GM12878 (cell line): Measurements from ENCODE around the gene SLC22A31. TPM values are rescaled to one million over a fixed set of nuclear protein-coding genes. Genes with fewer than 3 reads are reported as not detected.

Experiments used
- ATAC-seq: fragments of 200-7000 bp; cut with Tn5 transposase; 3 replicates; pipeline ENCODE4 v1.9.1; 2020; ENCODE audit warnings: mild to moderate bottlenecking, moderate library complexity
- BruUV-seq: library from RNA; stranded (reverse); fragments of 400-500 nt; replicated peaks from 2 replicates; lab custom pipeline; 2021; lab: Mats Ljungman, UMichigan
- CTCF ChIA-PET: fragments of 300-600 bp; sonication (Branson Sonifier 250); formaldehyde crosslinking; extraction: SDS; loops from one replicate; lab custom pipeline; 2021; ENCODE audit warnings: inconsistent platforms; lab: Yijun Ruan, JAX
- POLR2A ChIA-PET: fragments of 350-600 bp; formaldehyde crosslinking; extraction: SDS; loops from one replicate; lab custom pipeline; 2021; ENCODE audit warnings: inconsistent platforms; lab: Charles Lee
- RAD21 ChIA-PET: fragments of 300-600 bp; sonication (Branson Sonifier 250); formaldehyde crosslinking; loops from one replicate; lab custom pipeline; 2023; ENCODE audit warnings: antibody characterized with exemption; ENCODE audit not compliant: unreplicated experiment; lab: Charles Lee
- SMC1A ChIA-PET: fragments of 300-600 bp; sonication (Branson Sonifier 250); formaldehyde crosslinking; loops from one replicate; lab custom pipeline; 2023; ENCODE audit not compliant: unreplicated experiment, uncharacterized antibody; lab: Charles Lee
- DNase-seq: peaks from one replicate; pipeline ENCODE4 v3.0.0-alpha.2; 2011; ENCODE audit warnings: low read depth, low spot score
- FAIRE-seq: peaks from 3 replicates; lab custom pipeline; 2011; peaks lifted over from hg19 to GRCh38; lab: Jason Lieb, UNC
- H2AFZ ChIP-seq: 2 replicates; pipeline ENCODE4 v1.6.0; 2011; ENCODE audit warnings: low read depth, low read length, control low read depth; ENCODE audit not compliant: control insufficient read depth
- H3K27ac ChIP-seq: 2 replicates; pipeline ENCODE4 v1.5.1; 2011; ENCODE audit warnings: control low read depth; ENCODE audit not compliant: control insufficient read depth, insufficient read depth
- H3K27me3 ChIP-seq, 2 experiments: replicated peaks in 1 of 2; 2 replicates each; pipeline versions ENCODE4 v1.6.0 to v1.6.1; 2011; ENCODE audit warnings: low read length in 1 of 2; ENCODE audit not compliant: control insufficient read depth in 2 of 2, insufficient read depth in 2 of 2
- H3K36me3 ChIP-seq, 2 experiments: 2 replicates each; pipeline ENCODE4 v1.5.1; 2011; ENCODE audit warnings: low read length in 1 of 2; ENCODE audit not compliant: control insufficient read depth in 2 of 2, insufficient read depth in 2 of 2
- H3K4me1 ChIP-seq: 2 replicates; pipeline ENCODE4 v1.6.1; 2011; ENCODE audit warnings: mild to moderate bottlenecking, low read length, moderate library complexity, mixed read lengths; ENCODE audit not compliant: control insufficient read depth, insufficient read depth
- H3K4me2 ChIP-seq: 2 replicates; pipeline ENCODE4 v1.6.0; 2011; ENCODE audit warnings: control low read depth; ENCODE audit not compliant: control insufficient read depth, insufficient read depth
- H3K4me3 ChIP-seq: fragments of 200-600 bp; sonication (generic); 2 replicates; pipeline ENCODE4 v1.5.1; 2016
- H3K79me2 ChIP-seq: 2 replicates; pipeline ENCODE4 v1.6.0; 2011; ENCODE audit warnings: low read length; ENCODE audit not compliant: control insufficient read depth, insufficient read depth
- H3K9ac ChIP-seq: 2 replicates; pipeline ENCODE4 v1.8.0; 2011; ENCODE audit warnings: low read length, control low read depth, mixed read lengths; ENCODE audit not compliant: control insufficient read depth, insufficient read depth
- H3K9me3 ChIP-seq: replicated peaks from 3 replicates; pipeline ENCODE4 v1.5.1; 2011; ENCODE audit warnings: mild to moderate bottlenecking, low read length; ENCODE audit not compliant: control insufficient read depth, insufficient read depth
- H4K20me1 ChIP-seq: 2 replicates; pipeline ENCODE4 v1.6.0; 2011; ENCODE audit not compliant: control insufficient read depth, insufficient read depth
- CHD2 ChIP-seq: IDR thresholded peaks from 2 replicates; pipeline ENCODE4 v1.6.1; 2011; ENCODE audit warnings: low read depth, low read length, improper control_type of control experiment, borderline replicate concordance
- KAT2A ChIP-seq: conservative IDR thresholded peaks from 2 replicates; pipeline ENCODE4 v1.6.1; 2011; ENCODE audit warnings: low read depth, low read length; ENCODE audit not compliant: control insufficient read depth
- NBN ChIP-seq: fragments of 450-650 bp; IDR thresholded peaks from 2 replicates; pipeline ENCODE4 v1.6.1; 2016
- SMARCA5 ChIP-seq: fragments of 450-650 bp; IDR thresholded peaks from 2 replicates; pipeline ENCODE4 v1.6.1; 2017; ENCODE audit warnings: mild to moderate bottlenecking
- SREBF1 ChIP-seq: IDR thresholded peaks from 2 replicates; pipeline ENCODE4 v1.6.1; 2012; ENCODE audit warnings: mild to moderate bottlenecking, low read length
- TAF1 ChIP-seq: IDR thresholded peaks from 2 replicates; pipeline ENCODE4 v1.6.1; 2011; ENCODE audit warnings: mild to moderate bottlenecking, low read depth, low read length, borderline replicate concordance
- WGBS: methylation state at CpG from one replicate; pipeline ENCODE4 v1.1.6; 2016; ENCODE audit warnings: low lambda C conversion rate; ENCODE audit not compliant: insufficient replicate concordance, insufficient coverage; ENCODE audit errors: missing lambda C conversion rate; 5-methylcytosine and 5-hydroxymethylcytosine counted together
- in situ Hi-C: fragments of 300-500 bp; cut with MboI; formaldehyde crosslinking; loops from 9 replicates; pipeline ENCODE4 v1.14.3; 2018; ENCODE audit warnings: mixed read lengths
- intact Hi-C: fragments of 100-400 bp; cut with micrococcal nuclease; formaldehyde crosslinking; loops from one replicate; pipeline ENCODE4 v1.14.2; 2022; ENCODE audit not compliant: unreplicated experiment
- polyA plus RNA-seq, 11 experiments: library from polyadenylated mRNA; depleted of rRNA in 4 of 11; unstranded in 6 of 11; stranded (reverse) in 5 of 11; fragments of >200 nt; fragmentation: Nextera tagmentation in 4 of 11; fragmentation: Illumina TruSeq in 1 of 11; extraction: Ambion mirVana in 4 of 11; extraction: Trizol in 1 of 11; gene quantifications; 1 replicate in 1 of 11; 2 replicates in 10 of 11; pipeline versions ENCODE4 v1.2.1 to v1.2.3, GENCODE V29; 2011 to 2016; ENCODE audit warnings: inconsistent platforms in 2 of 11, missing spikeins in 2 of 11, low read depth in 1 of 11
- total RNA-seq, 4 experiments: library from RNA; depleted of rRNA in 3 of 4; stranded (reverse); fragments of >200 nt in 3 of 4; fragmentation: Illumina TruSeq in 1 of 4; extraction: Trizol in 1 of 4; gene quantifications; 2 replicates each; pipeline versions ENCODE4 v1.2.1 to v1.2.3, GENCODE V29; 2013 to 2021
- TF ChIP-seq, protein P1 (sequence below): IDR thresholded peaks from 2 replicates; pipeline ENCODE4 v1.6.1; 2012; ENCODE audit warnings: low read depth, low read length, improper control_type of control experiment
- TF ChIP-seq, protein P2 (sequence below): fragments of 150-350 bp; IDR thresholded peaks from 2 replicates; pipeline ENCODE4 v1.6.1; 2014; ENCODE audit warnings: mild to moderate bottlenecking, low read depth, low read length
- TF ChIP-seq, protein P3 (sequence below): fragments of 450-650 bp; IDR thresholded peaks from 2 replicates; pipeline ENCODE4 v1.6.1; 2016; ENCODE audit warnings: mild to moderate bottlenecking

The SLC22A31 gene
- total and polyA plus RNA-seq, 10 of the 15 experiments (the other 5 are each of a cell fraction or from before 2014, with no cell fraction given) = 0.13 to 0.24 (median 0.23) TPM; not detected in 7

DNA sequence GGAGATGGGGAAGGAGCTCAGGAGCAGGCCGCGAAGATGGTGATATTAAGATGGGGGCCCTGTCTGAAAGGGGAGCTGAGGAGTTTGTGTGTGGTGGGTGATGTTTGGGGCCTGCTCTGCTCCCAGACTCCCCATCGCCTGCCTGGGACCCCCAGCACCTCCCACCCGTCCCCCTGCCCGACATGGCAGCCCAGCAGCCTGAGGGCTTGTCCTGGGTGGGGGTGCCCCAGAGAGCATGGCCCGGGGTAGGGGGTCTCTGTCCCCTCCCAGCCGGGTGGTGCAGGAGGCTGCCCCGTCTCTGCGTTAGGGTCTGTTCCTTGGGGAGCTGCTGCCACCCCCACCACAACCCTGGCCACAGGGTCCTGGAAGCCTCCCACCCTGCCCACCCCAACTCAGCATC is 23.6 kb downstream of the SLC22A31 start:
- POLR2A ChIA-PET = no interaction called here
- no peak overlapping the region for H2AFZ ChIP-seq
- no peak overlapping the region for H3K4me2 ChIP-seq
- no peak overlapping the region for H3K9ac ChIP-seq
- H3K27me3 ChIP-seq = no peaks in the 10 kb centered on the region; a peak in 1 of 4 replicates
- no peaks in the 10 kb centered on the region for H3K79me2 ChIP-seq
- 51% methylated on average over 9 of the region's 9 CpGs for WGBS
- no peak overlapping the region for H3K4me3 ChIP-seq
- H3K9me3 ChIP-seq = no peaks in the 10 kb centered on the region
- intact Hi-C loops = no loop called here
- SMC1A ChIA-PET = no interaction called here
- H3K36me3 ChIP-seq = no peaks in the 10 kb centered on the region
- ATAC-seq (no peak), FAIRE-seq (no peak), DNase-seq (no peak)
- no TSS peak for BruUV-seq
- RAD21 ChIA-PET = no interaction called here
- H4K20me1 ChIP-seq = no peaks in the 10 kb centered on the region; the same call in 1 of the 2 replicates
- H3K27ac ChIP-seq = no peak overlapping the region
- H3K4me1 ChIP-seq = no peaks in the 10 kb centered on the region
- in situ Hi-C loops = no loop called here
- CTCF ChIA-PET = interaction anchor here (1.5 kb wide), 1 partner anchor 9 kb away, joined by 6 read pairs; no protein-coding TSS in a partner anchor
- TF ChIP-seq KAT2A (no peak), CHD2 (no peak), SREBF1 (no peak), TAF1 (no peak), NBN (no peak), SMARCA5 (no peak)
- TF ChIP-seq, protein P1, sequence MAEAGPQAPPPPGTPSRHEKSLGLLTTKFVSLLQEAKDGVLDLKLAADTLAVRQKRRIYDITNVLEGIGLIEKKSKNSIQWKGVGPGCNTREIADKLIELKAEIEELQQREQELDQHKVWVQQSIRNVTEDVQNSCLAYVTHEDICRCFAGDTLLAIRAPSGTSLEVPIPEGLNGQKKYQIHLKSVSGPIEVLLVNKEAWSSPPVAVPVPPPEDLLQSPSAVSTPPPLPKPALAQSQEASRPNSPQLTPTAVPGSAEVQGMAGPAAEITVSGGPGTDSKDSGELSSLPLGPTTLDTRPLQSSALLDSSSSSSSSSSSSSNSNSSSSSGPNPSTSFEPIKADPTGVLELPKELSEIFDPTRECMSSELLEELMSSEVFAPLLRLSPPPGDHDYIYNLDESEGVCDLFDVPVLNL = no peak
- TF ChIP-seq, protein P2, sequence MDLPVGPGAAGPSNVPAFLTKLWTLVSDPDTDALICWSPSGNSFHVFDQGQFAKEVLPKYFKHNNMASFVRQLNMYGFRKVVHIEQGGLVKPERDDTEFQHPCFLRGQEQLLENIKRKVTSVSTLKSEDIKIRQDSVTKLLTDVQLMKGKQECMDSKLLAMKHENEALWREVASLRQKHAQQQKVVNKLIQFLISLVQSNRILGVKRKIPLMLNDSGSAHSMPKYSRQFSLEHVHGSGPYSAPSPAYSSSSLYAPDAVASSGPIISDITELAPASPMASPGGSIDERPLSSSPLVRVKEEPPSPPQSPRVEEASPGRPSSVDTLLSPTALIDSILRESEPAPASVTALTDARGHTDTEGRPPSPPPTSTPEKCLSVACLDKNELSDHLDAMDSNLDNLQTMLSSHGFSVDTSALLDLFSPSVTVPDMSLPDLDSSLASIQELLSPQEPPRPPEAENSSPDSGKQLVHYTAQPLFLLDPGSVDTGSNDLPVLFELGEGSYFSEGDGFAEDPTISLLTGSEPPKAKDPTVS = no peak
- TF ChIP-seq, protein P3, sequence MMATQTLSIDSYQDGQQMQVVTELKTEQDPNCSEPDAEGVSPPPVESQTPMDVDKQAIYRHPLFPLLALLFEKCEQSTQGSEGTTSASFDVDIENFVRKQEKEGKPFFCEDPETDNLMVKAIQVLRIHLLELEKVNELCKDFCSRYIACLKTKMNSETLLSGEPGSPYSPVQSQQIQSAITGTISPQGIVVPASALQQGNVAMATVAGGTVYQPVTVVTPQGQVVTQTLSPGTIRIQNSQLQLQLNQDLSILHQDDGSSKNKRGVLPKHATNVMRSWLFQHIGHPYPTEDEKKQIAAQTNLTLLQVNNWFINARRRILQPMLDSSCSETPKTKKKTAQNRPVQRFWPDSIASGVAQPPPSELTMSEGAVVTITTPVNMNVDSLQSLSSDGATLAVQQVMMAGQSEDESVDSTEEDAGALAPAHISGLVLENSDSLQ = no peak
- TF ChIP-seq, all 136 proteins: peak for 0
